CD4-positive, alpha-beta T cell (primary cell): ENCODE results near the gene TMEM187. TPM values are rescaled to one million over a fixed set of nuclear protein-coding genes. Genes with fewer than 3 reads are reported as not detected.

ENCODE experiments used
- ATAC-seq: fragments of 200-7000 bp; cut with Tn5 transposase; one replicate; pipeline ENCODE4 v1.10.0; 2022; ENCODE audit warnings: mild to moderate bottlenecking; ENCODE audit not compliant: poor library complexity
- CTCF ChIA-PET: fragments of 350-600 bp; sonication (Branson Sonifier 250); formaldehyde crosslinking; loops from one replicate; lab custom pipeline; 2021; ENCODE audit warnings: antibody characterized with exemption, inconsistent platforms; lab: Charles Lee
- POLR2A ChIA-PET: fragments of 350-600 bp; sonication (Branson Sonifier 250); formaldehyde crosslinking; loops from one replicate; lab custom pipeline; 2021; ENCODE audit warnings: antibody characterized with exemption, inconsistent platforms; lab: Charles Lee
- DNase-seq, 14 experiments: peaks; one replicate each; pipeline ENCODE4 v3.0.0-alpha.2; 2013 to 2020; ENCODE audit warnings: mixed read lengths in 2 of 14
- H3K27ac ChIP-seq, 2 donors: one replicate each; pipeline versions ENCODE4 v1.5.1 to v1.7.0; 2013; ENCODE audit warnings: low read length in 2 of 2, low read depth in 1 of 2, mild to moderate bottlenecking in 1 of 2
- H3K27me3 ChIP-seq, 2 experiments: 1 replicate in 1 of 2; 2 replicates in 1 of 2; pipeline versions ENCODE4 v1.6.1 to v1.7.0; 2013; ENCODE audit warnings: low read length in 2 of 2, control low read depth in 1 of 2, mild to moderate bottlenecking in 1 of 2, moderate library complexity in 1 of 2; ENCODE audit not compliant: insufficient read depth in 2 of 2, control insufficient read depth in 1 of 2
- H3K36me3 ChIP-seq: one replicate; pipeline ENCODE4 v1.6.1; 2013; ENCODE audit warnings: low read length, control low read depth; ENCODE audit not compliant: insufficient read depth
- H3K4me1 ChIP-seq: one replicate; pipeline ENCODE4 v1.6.1; 2013; ENCODE audit warnings: low read length, control low read depth; ENCODE audit not compliant: insufficient read depth
- H3K4me3 ChIP-seq: one replicate; pipeline ENCODE4 v1.5.1; 2013; ENCODE audit warnings: mild to moderate bottlenecking, low read length, moderate library complexity
- H3K9me3 ChIP-seq, 2 experiments: 1 replicate in 1 of 2; 2 replicates in 1 of 2; pipeline versions ENCODE4 v1.6.1 to v1.7.0; 2013; ENCODE audit warnings: low read length in 2 of 2, mild to moderate bottlenecking in 2 of 2, control low read depth in 1 of 2, moderate library complexity in 1 of 2; ENCODE audit not compliant: control insufficient read depth in 1 of 2, insufficient read depth in 1 of 2
- H3K27ac Mint-ChIP-seq: one replicate; pipeline ENCODE4 v1.8.0; 2020; ENCODE audit warnings: mixed read lengths
- H3K27me3 Mint-ChIP-seq: one replicate; pipeline ENCODE4 v1.8.0; 2021; ENCODE audit warnings: mixed read lengths
- H3K36me3 Mint-ChIP-seq: one replicate; pipeline ENCODE4 v1.8.0; 2021; ENCODE audit warnings: low read depth, mixed read lengths
- H3K4me1 Mint-ChIP-seq: one replicate; pipeline ENCODE4 v1.8.0; 2021; ENCODE audit warnings: low read depth, mixed read lengths
- H3K4me3 Mint-ChIP-seq: one replicate; pipeline ENCODE4 v1.8.0; 2020; ENCODE audit warnings: mild to moderate bottlenecking, mixed read lengths
- H3K9me3 Mint-ChIP-seq: one replicate; pipeline ENCODE4 v1.8.0; 2020; ENCODE audit warnings: mixed read lengths
- intact Hi-C, 2 experiments: fragments of 100-400 bp; cut with DNase I in 1 of 2; cut with micrococcal nuclease in 1 of 2; formaldehyde crosslinking; loops; one replicate each; pipeline versions ENCODE4 v1.15.1 to v1.9.0; 2023 to 2025; cut with DNase I, micrococcal nuclease
- total RNA-seq, 174 experiments: library from RNA in 2 of 174; stranded (reverse) in 2 of 174; gene quantifications; one replicate each; pipeline ENCODE4 v1.2.3 and lab custom pipeline; 2021 to 2026
- TF ChIP-seq, protein P1 (sequence below): fragments of 200-600 bp; IDR thresholded peaks from one replicate; pipeline ENCODE4 v1.8.0; 2022; ENCODE audit warnings: antibody characterized with exemption, mild to moderate bottlenecking

Gene TMEM187
- total RNA-seq, 2 experiments from 2014 or later, result 1.4 to 2.0 TPM

DNA sequence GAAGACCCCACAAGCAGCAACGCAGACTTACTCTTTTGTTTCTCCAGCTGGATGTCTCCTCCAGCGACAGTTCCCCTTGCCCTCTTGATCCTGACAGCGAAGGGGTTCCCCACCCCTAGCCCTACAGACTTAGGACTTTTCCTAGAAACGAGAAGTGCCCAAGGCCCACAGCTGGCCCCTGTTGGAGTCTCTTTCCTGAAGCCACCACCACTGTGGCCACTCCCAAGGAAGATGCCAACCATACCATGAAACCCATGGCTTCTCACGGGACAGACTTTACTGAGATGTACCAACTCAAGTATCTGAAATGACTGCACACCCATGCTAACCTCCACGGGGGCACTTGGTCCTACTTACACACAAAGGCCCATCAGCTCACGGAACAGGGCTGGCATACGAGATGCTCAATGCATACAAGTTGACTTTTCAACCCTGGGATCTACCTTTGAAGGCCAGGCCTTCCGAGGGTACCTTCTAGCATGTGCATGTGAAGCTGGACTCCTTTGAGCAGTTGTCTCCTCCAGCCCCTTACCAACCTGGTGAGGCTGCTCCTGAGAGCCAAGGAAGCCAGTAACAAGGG lies 48.1 kb downstream of the TMEM187 start:
- Histone ChIP-seq H3K9me3 (no peaks in the 10 kb centered on the region), H3K4me1 (peaks cover 36% of the 10 kb centered on the region), H3K27ac (peak overlapping the region; percentile 70), H3K36me3 (peaks cover 28% of the 10 kb centered on the region), H3K4me3 (peak overlapping the region; percentile 65), H3K27me3 (no peaks in the 10 kb centered on the region)
- no peaks in the 10 kb centered on the region for H3K9me3 Mint-ChIP-seq
- ChIA-PET POLR2A (interaction anchor here (1.0 to 2.3 kb wide), 5 partner anchors 20 to 95 kb away, joined by 3 to 16 read pairs (median 7); partner anchors contain the start of genes ARHGAP4 and HCFC1), CTCF (interaction anchor here (1.0 kb wide), 1 partner anchor 72 kb away, joined by 7 read pairs; no protein-coding TSS in a partner anchor)
- ATAC-seq (no peak), DNase-seq (peak in 1 of 14 experiments; percentile 35)
- peaks cover 5% of the 10 kb centered on the region for H3K4me1 Mint-ChIP-seq
- intact Hi-C loops, result no loop called here
- no peaks in the 10 kb centered on the region for H3K27me3 Mint-ChIP-seq
- TF ChIP-seq, protein P1, sequence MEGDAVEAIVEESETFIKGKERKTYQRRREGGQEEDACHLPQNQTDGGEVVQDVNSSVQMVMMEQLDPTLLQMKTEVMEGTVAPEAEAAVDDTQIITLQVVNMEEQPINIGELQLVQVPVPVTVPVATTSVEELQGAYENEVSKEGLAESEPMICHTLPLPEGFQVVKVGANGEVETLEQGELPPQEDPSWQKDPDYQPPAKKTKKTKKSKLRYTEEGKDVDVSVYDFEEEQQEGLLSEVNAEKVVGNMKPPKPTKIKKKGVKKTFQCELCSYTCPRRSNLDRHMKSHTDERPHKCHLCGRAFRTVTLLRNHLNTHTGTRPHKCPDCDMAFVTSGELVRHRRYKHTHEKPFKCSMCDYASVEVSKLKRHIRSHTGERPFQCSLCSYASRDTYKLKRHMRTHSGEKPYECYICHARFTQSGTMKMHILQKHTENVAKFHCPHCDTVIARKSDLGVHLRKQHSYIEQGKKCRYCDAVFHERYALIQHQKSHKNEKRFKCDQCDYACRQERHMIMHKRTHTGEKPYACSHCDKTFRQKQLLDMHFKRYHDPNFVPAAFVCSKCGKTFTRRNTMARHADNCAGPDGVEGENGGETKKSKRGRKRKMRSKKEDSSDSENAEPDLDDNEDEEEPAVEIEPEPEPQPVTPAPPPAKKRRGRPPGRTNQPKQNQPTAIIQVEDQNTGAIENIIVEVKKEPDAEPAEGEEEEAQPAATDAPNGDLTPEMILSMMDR, result no peak
- peaks cover 20% of the 10 kb centered on the region for H3K36me3 Mint-ChIP-seq
- peak overlapping the region; percentile 92 for H3K4me3 Mint-ChIP-seq
- peak overlapping the region; percentile 94 for H3K27ac Mint-ChIP-seq

DNA sequence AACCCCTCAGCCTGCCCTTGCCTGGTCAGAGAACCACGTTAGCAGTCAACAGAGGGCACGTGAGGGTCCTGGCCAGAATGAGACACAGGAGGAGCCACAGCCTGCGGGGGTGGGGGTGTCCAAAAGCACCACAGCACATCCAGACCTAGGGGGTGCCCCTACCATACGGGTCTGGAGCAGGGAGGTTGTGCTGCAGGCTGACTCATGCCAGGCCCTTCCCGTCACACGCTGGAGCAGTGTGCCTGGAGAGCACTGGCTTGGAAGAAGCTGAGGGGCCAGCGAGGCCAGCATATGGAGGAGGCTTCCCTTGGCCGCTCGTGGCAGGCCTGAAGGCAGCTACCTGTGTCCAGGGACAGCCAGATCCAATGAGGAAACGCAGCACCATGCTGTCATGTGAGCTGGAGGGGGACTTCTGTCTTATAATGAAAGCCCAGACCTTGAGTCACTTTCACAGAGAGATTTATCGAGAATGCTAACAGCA lies 48.6 kb downstream of the TMEM187 start:
- POLR2A ChIA-PET, result no interaction called here
- Histone ChIP-seq H3K27ac (peak overlapping the region in 1 of 2 donors; percentile 70), H3K4me3 (no peak overlapping the region), H3K36me3 (peaks cover 28% of the 10 kb centered on the region), H3K4me1 (peaks cover 34% of the 10 kb centered on the region), H3K9me3 (no peaks in the 10 kb centered on the region), H3K27me3 (no peaks in the 10 kb centered on the region)
- Mint-ChIP-seq H3K4me3 (no peak overlapping the region), H3K36me3 (peaks cover 19% of the 10 kb centered on the region), H3K4me1 (peaks cover 5% of the 10 kb centered on the region), H3K9me3 (no peaks in the 10 kb centered on the region), H3K27ac (peak overlapping the region; percentile 94), H3K27me3 (no peaks in the 10 kb centered on the region)
- ATAC-seq (no peak), DNase-seq (peak in 2 of 14 experiments; percentile 47 to 65)
- CTCF ChIA-PET, result no interaction called here
- intact Hi-C loops, result no loop called here
- TF ChIP-seq, protein P1, result no peak

DNA sequence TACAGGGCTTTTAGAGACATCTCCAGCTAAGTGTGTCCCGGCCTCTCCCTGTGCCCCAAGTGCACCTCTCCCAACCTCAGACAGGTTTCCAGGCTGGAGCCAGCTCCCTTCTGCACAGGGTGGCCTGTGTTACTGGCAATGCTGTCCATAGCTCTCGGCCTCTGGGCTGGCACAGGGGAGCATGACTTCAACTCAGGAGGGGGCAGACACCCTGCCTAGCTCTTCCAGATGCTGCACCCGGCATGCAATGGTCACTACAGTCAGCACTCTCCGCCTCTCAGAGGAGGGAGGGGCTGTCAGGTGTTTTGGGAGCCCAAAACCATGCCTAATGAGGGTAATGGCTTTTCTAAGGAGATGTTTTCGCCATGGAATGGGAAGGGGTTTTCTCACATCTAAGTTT lies 49.6 kb downstream of the TMEM187 start:
- no peak overlapping the region for H3K4me3 ChIP-seq
- no peak overlapping the region for H3K27ac Mint-ChIP-seq
- ChIA-PET POLR2A (no interaction called here), CTCF (no interaction called here)
- peaks cover 20% of the 10 kb centered on the region for H3K36me3 ChIP-seq
- TF ChIP-seq, protein P1, result no peak
- H3K4me3 Mint-ChIP-seq, result no peak overlapping the region
- no peak for DNase-seq
- intact Hi-C loops, result no loop called here
- H3K4me1 ChIP-seq, result peaks cover 30% of the 10 kb centered on the region
- H3K9me3 ChIP-seq, result no peaks in the 10 kb centered on the region
- H3K36me3 Mint-ChIP-seq, result peaks cover 19% of the 10 kb centered on the region
- no peaks in the 10 kb centered on the region for H3K27me3 Mint-ChIP-seq
- H3K9me3 Mint-ChIP-seq, result no peaks in the 10 kb centered on the region
- no peaks in the 10 kb centered on the region for H3K27me3 ChIP-seq
- H3K4me1 Mint-ChIP-seq, result peaks cover 5% of the 10 kb centered on the region
- ATAC-seq, result no peak
- peak overlapping the region in 1 of 2 donors; percentile 7 for H3K27ac ChIP-seq
